Measurements from ENCODE around the gene KHDC1L.

DNA sequence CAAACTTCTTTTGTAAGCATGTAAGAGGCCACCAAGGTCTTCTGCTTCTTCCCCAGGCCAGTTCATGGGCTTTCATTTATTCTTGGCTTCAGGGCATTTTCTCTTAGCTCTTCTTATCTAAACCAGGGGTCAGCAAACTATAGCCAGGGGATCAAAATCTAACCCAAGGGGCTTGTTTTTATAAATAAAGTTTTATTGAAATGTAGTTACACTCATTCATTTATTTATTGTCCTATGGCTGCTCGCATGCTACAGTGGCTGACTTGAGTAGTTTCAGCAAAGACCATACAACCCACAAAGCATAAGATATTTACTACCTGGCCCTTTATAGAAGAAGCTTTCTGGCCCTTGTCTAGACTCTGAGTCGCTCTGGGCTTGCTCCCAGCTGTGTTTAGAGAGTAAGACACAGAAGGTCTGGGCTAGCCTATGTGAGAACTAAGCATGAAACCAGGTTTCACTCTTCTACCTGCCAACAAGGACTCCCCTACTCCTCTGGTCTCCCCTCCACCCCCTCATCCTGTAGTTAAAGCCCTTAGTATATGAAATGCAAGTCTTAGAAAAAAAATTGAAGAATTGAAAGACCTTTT is 43.2 kb downstream of the KHDC1L start:
- TF ChIP-seq CREB5 (CRISPR knock-in tag; IDR thresholded peaks at IDR 0.05; ENCODE audit: low read depth) (no peak), ZFP30 (CRISPR knock-in tag; IDR thresholded peaks at IDR 0.05) (no peak), RARB (CRISPR knock-in tag; IDR thresholded peaks at IDR 0.05) (no peak), ZNF565 (CRISPR knock-in tag; conservative IDR thresholded peaks at IDR 0.05; ENCODE audit: low read depth) (no peak), ZNF8 (CRISPR knock-in tag; IDR thresholded peaks at IDR 0.05) (no peak), BACH2 (CRISPR knock-in tag; IDR thresholded peaks at IDR 0.05; ENCODE audit: borderline replicate concordance) (no peak), ISL1 (CRISPR knock-in tag; IDR thresholded peaks at IDR 0.05) (no peak), TSHZ2 (CRISPR knock-in tag; IDR thresholded peaks at IDR 0.05) (no peak), OSR1 (CRISPR knock-in tag; IDR thresholded peaks at IDR 0.05) (no peak), ZNF70 (CRISPR knock-in tag; IDR thresholded peaks at IDR 0.05) (no peak), CSDC2 (CRISPR knock-in tag; IDR thresholded peaks at IDR 0.05) (no peak)
- TF ChIP-seq, protein P1, sequence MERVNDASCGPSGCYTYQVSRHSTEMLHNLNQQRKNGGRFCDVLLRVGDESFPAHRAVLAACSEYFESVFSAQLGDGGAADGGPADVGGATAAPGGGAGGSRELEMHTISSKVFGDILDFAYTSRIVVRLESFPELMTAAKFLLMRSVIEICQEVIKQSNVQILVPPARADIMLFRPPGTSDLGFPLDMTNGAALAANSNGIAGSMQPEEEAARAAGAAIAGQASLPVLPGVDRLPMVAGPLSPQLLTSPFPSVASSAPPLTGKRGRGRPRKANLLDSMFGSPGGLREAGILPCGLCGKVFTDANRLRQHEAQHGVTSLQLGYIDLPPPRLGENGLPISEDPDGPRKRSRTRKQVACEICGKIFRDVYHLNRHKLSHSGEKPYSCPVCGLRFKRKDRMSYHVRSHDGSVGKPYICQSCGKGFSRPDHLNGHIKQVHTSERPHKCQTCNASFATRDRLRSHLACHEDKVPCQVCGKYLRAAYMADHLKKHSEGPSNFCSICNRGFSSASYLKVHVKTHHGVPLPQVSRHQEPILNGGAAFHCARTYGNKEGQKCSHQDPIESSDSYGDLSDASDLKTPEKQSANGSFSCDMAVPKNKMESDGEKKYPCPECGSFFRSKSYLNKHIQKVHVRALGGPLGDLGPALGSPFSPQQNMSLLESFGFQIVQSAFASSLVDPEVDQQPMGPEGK (CRISPR knock-in tag; IDR thresholded peaks at IDR 0.05; ENCODE audit: borderline replicate concordance) = no peak
- TF ChIP-seq, protein P2, sequence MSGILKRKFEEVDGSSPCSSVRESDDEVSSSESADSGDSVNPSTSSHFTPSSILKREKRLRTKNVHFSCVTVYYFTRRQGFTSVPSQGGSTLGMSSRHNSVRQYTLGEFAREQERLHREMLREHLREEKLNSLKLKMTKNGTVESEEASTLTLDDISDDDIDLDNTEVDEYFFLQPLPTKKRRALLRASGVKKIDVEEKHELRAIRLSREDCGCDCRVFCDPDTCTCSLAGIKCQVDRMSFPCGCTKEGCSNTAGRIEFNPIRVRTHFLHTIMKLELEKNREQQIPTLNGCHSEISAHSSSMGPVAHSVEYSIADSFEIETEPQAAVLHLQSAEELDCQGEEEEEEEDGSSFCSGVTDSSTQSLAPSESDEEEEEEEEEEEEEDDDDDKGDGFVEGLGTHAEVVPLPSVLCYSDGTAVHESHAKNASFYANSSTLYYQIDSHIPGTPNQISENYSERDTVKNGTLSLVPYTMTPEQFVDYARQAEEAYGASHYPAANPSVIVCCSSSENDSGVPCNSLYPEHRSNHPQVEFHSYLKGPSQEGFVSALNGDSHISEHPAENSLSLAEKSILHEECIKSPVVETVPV (CRISPR knock-in tag; IDR thresholded peaks at IDR 0.05) = no peak

Measured in SK-N-SH treated with all-trans-retinoic acid at 6 μM for 48 hours (cell line).